Mucosa of stomach (tissue), 1 donor: ENCODE data around the gene GCNT2.
"Not testable (repeated sequence)": the region's sequence is repeated elsewhere in the genome, so short reads cannot be mapped to it uniquely, and the experiment has no call there.

Experiments used
- H3K27me3 ChIP-seq: one replicate; pipeline ENCODE4 v1.7.0; 2013; ENCODE audit warnings: mild to moderate bottlenecking, low read length; ENCODE audit not compliant: control insufficient read depth, insufficient read depth
- H3K36me3 ChIP-seq: one replicate; pipeline ENCODE4 v1.7.0; 2013; ENCODE audit warnings: low read length; ENCODE audit not compliant: control insufficient read depth, insufficient read depth
- H3K4me1 ChIP-seq: one replicate; pipeline ENCODE4 v1.7.0; 2013; ENCODE audit warnings: mild to moderate bottlenecking, low read length; ENCODE audit not compliant: control insufficient read depth, insufficient read depth
- H3K4me3 ChIP-seq: one replicate; pipeline ENCODE4 v1.7.0; 2013; ENCODE audit warnings: low read length
- H3K9ac ChIP-seq: one replicate; pipeline ENCODE4 v1.7.0; 2013; ENCODE audit warnings: mild to moderate bottlenecking, low read length, moderate library complexity
- H3K9me3 ChIP-seq: one replicate; pipeline ENCODE4 v1.7.0; 2013; ENCODE audit warnings: mild to moderate bottlenecking, low read length, moderate library complexity; ENCODE audit not compliant: control insufficient read depth
- donor health status: Pancreatic carcinoma.

GCNT2 gene

DNA sequence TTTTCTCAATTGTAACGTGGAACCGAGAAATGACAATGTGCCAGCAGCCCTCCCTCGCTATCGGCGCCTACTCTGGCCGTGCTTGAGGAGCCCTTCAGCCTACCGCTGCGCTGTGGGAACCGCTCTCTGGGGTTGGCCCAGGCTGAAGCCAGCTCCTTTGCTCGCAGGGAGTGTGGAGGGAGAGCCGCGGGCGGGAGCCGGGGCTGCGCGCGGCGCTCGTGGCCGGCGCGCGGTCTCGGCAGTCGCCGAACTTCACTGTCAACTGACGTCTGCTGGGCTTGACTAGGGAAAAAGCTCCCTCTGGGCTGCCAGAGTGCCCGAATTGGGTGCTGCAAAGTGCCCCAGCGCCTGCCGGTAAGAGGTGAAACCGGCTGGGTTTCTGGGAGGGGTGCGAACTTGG is 29.7 kb upstream of the GCNT2 start:
- Histone ChIP-seq H3K4me3 (no peak overlapping the region), H3K9me3 (no peaks in the 10 kb centered on the region)

DNA sequence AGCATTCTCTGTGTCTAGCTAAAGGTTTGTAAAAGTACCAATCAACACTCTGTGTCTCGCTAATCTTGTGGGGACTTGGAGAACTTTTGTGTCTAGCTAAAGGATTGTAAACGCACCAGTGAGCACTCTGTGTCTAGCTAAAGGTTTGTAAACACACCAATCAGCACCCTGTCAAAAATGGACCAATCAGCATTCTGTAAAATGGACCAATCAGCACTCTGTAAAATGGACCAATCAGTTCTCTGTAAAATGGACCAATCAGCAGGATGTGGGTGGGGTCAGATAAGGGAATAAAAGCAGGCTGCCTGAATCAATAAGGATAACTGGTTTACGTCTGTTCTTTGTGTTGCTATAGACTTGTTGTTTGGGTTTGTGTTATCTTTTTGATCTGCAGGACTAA is 29.2 kb upstream of the GCNT2 start:
- peaks cover 19% of the 10 kb centered on the region for H3K27me3 ChIP-seq
- not testable (repeated sequence) for H3K36me3 ChIP-seq, H3K4me3 ChIP-seq, H3K9me3 ChIP-seq, H3K9ac ChIP-seq, H3K4me1 ChIP-seq

More for the DNA sequence above, 29.7 kb upstream of the GCNT2 start:
- Histone ChIP-seq H3K9ac (no peak overlapping the region), H3K36me3 (no peaks in the 10 kb centered on the region), H3K4me1 (no peaks in the 10 kb centered on the region), H3K27me3 (peaks cover 15% of the 10 kb centered on the region)

DNA sequence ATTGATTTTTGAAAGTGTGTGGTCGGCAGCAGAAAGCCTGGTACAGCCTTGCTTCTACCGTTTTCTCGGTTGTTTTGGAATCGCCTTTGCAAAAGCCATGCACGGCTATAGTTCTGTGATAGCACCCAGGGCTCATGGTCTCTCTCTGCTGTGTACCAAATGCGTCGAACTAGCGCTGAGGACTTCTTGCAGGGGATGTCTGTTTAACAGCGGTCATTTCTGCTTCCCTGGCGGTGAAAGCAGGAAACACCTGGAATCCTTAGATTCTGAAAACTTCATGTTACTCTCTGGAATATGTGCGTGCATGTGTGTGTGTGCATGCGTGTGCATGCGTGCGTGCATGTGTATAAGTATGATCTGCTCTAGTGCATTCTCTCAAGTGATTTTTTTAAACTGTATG is 26.1 kb upstream of the GCNT2 start:
- H3K36me3 ChIP-seq, result no peaks in the 10 kb centered on the region
- peaks cover 23% of the 10 kb centered on the region for H3K27me3 ChIP-seq
- no peak overlapping the region for H3K9ac ChIP-seq
- H3K4me3 ChIP-seq, result no peak overlapping the region
- no peaks in the 10 kb centered on the region for H3K4me1 ChIP-seq
- no peaks in the 10 kb centered on the region for H3K9me3 ChIP-seq

DNA sequence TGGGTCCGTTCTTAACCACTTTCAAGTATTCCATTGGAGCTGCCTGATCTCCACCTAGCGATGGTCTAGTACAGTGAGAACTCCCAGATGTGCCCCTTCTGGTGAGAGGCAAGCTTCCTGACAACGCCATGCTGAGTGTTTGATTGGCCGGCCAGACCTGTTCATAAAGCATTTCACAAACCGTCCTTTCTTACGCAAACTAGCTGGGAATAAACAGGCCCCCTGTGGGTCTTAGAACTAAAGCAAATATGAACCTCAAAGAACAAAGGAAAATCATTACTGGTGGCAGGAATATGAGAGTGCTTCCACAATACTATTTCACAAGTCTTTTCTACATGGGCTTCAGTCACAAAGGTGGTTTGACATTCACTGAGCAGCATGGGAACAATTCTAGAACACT is 15.6 kb upstream of the GCNT2 start:
- H3K9me3 ChIP-seq, result no peaks in the 10 kb centered on the region
- peaks cover 19% of the 10 kb centered on the region for H3K27me3 ChIP-seq
- H3K4me1 ChIP-seq, result peaks cover 4% of the 10 kb centered on the region
- no peak overlapping the region for H3K4me3 ChIP-seq
- H3K9ac ChIP-seq, result no peak overlapping the region
- no peaks in the 10 kb centered on the region for H3K36me3 ChIP-seq

DNA sequence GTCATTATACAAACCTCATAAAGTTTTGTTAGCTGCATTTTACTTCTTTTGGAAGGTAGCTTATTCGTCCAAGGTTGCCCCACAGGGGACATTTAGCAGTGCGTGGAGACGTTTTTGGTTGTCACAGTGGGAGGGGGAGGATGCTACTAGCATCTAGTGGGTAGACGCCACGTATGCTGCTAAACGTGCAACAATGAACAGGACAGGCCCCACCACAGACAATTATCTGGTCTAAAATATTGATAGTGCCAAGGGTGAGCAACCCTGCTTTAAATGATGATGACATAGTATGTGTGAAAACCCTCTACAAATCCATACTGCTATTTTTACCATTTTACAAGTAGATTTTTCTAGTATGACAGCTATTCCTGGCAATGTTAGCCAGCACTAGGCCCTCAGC is 13.9 kb upstream of the GCNT2 start:
- peaks cover 19% of the 10 kb centered on the region for H3K27me3 ChIP-seq
- peaks cover 10% of the 10 kb centered on the region for H3K4me1 ChIP-seq
- H3K36me3 ChIP-seq, result no peaks in the 10 kb centered on the region
- H3K9ac ChIP-seq, result no peak overlapping the region
- H3K9me3 ChIP-seq, result no peaks in the 10 kb centered on the region
- no peak overlapping the region for H3K4me3 ChIP-seq

DNA sequence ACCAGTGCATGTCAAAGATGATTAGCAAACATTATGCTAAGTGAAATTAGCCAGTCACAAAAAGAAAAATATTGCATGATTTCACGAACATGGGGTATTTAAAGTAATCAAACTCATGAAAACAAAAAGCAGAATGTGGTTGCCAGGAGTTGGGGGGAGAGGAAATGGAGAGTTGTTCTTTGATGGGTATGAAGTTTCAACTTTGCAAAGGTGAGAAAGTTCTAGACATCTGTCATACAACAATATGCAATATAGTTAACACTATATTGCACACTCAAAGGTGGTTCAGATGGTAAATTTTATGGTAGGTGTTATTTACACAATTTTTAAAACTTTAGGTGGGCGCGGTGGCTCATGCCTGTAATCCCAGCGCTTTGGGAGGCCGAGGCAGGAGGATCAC is 13.4 kb upstream of the GCNT2 start:
- H3K4me3 ChIP-seq, result no peak overlapping the region
- no peaks in the 10 kb centered on the region for H3K9me3 ChIP-seq
- peaks cover 10% of the 10 kb centered on the region for H3K4me1 ChIP-seq
- no peak overlapping the region for H3K9ac ChIP-seq
- H3K36me3 ChIP-seq, result no peaks in the 10 kb centered on the region
- H3K27me3 ChIP-seq, result peaks cover 14% of the 10 kb centered on the region

DNA sequence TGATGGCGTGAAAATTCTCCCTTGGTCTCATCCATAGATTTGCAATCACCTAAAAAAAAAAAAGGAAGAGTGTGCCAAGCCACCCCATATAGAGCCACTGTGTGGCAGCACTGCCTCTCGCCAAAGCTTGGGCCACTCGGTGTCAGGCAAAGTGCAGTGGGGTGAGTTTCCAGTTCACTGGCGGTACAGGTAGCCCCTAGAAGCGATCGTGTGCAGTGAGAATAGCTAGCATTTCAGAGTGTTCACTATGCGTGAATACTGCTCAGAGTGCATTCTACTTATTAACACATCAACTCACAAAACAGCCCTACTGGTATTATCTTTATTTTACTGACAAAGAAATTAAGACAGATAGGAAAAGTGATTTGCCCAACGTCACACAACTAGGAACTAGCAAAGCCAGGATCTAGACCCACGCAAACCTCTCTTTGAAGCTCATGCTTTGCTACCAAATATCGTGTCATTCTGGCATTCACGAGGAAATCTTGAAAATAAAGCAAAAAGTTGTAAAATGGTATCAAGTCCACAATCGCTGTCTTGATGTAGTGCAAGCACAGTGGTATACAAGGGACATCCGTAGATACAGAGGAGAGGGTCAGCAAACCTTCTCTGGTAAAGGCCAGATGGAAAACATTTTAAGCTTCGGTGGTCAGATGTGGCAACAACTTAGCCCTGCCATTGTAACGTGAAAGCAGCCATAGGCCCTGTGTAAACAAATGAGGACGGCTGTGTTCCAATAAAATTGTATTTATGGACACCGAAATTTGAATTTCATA is 10.4 kb upstream of the GCNT2 start:
- H3K9ac ChIP-seq, result no peak overlapping the region
- peaks cover 10% of the 10 kb centered on the region for H3K4me1 ChIP-seq
- peaks cover 8% of the 10 kb centered on the region for H3K27me3 ChIP-seq
- H3K9me3 ChIP-seq, result no peaks in the 10 kb centered on the region
- H3K4me3 ChIP-seq, result peak overlapping the region; percentile 17
- no peaks in the 10 kb centered on the region for H3K36me3 ChIP-seq

DNA sequence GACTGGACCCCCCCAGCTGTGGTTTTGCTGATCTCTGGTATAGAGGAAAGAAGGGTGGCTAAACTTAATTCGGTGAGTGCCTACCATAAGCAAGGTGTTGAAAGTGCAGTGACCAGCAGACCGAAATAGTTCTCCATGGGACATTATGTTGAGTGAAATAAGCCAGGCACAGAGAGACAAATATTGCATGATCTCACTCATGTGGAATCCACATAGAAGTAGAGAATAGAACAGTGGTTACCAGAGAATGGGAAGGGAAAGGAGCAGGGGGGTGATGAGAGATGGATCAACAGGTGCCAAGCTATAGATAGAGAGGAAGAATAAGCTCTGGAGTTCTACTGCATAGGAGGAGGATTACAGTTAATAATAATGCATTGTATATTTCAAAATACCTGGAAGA is 9.7 kb upstream of the GCNT2 start:
- Histone ChIP-seq H3K9ac (no peak overlapping the region), H3K36me3 (no peaks in the 10 kb centered on the region), H3K4me3 (no peak overlapping the region), H3K9me3 (no peaks in the 10 kb centered on the region), H3K4me1 (peaks cover 10% of the 10 kb centered on the region), H3K27me3 (peaks cover 8% of the 10 kb centered on the region)

DNA sequence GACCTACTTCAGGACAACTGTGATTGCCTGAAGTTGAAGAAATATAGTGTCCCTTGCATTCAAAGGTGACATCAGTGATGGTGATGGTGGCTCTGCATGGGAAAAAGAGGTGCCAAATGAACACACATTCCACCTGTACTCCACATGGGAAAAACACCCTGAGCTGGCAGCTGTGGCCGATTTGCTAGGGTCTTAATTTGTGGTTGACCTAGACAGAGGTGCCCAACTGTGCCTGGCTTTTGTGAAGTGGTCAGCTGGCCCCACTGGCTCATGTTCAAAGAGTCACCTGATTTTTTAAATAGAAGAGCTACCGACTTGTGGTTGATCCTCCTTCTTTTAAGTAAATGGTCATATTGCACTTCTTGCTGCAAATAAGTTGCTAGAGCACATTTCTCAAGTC is 7.6 kb upstream of the GCNT2 start:
- Histone ChIP-seq H3K4me3 (no peak overlapping the region), H3K9ac (no peak overlapping the region), H3K36me3 (no peaks in the 10 kb centered on the region), H3K9me3 (no peaks in the 10 kb centered on the region), H3K27me3 (peaks cover 3% of the 10 kb centered on the region), H3K4me1 (peaks cover 10% of the 10 kb centered on the region)

DNA sequence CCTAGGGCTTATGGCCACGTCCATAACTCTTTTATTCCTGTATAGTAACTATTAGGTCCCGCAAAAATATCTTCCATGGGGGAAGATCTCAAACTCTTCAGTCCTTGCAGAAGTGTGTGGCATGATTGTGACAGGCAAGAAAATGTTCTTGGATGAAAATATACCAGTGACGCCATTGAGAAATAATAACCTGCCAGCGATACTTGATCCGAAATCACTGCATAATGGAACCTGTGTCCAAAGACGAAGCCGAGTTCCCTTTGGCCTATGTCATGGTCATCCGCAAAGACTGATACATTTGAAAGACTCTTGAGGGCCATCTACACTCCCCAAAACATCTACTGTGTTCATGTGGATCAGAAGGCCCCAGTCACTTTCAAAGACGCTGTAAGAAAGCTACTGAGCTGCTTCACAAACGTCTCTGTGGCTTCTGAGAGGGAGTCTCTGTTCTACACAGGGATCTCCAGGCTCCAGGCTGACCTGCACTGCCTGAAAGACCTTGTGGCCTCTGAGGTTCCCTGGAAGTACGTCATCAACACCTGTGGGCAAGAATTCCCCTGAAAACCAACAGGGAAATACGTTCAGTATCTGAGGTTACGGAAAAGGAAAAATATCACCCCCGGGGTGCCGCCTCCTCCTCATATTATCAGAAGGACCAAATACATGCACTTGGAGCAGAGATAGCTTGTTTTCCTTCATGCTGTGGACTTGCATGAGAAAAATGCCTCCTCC is 6.9 kb upstream of the GCNT2 start:
- Histone ChIP-seq H3K27me3 (peaks cover 3% of the 10 kb centered on the region), H3K9ac (no peak overlapping the region), H3K4me3 (no peak overlapping the region), H3K4me1 (peaks cover 10% of the 10 kb centered on the region), H3K9me3 (no peaks in the 10 kb centered on the region), H3K36me3 (no peaks in the 10 kb centered on the region)

DNA sequence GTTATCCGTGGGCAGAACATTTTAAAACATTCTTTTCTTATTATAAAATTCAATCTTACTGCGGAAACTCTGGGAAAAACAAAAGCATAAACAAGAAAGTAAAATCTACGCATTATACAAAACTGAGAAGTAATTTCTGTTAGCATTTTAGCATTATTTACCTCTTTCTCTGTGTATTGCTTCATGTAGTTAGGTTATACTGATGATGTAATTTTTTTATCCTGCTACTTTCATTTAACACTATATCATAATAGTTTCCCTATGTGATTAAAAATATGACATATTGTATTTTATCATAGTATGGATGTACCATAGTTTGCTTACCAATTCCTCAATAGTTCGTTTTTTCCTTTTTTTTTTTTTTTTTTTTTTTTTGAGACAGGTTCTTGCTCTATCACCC is 4.2 kb upstream of the GCNT2 start:
- H3K4me1 ChIP-seq, result peaks cover 18% of the 10 kb centered on the region
- no peaks in the 10 kb centered on the region for H3K27me3 ChIP-seq
- H3K36me3 ChIP-seq, result no peaks in the 10 kb centered on the region
- H3K9ac ChIP-seq, result no peak overlapping the region
- H3K9me3 ChIP-seq, result no peaks in the 10 kb centered on the region
- H3K4me3 ChIP-seq, result no peak overlapping the region

DNA sequence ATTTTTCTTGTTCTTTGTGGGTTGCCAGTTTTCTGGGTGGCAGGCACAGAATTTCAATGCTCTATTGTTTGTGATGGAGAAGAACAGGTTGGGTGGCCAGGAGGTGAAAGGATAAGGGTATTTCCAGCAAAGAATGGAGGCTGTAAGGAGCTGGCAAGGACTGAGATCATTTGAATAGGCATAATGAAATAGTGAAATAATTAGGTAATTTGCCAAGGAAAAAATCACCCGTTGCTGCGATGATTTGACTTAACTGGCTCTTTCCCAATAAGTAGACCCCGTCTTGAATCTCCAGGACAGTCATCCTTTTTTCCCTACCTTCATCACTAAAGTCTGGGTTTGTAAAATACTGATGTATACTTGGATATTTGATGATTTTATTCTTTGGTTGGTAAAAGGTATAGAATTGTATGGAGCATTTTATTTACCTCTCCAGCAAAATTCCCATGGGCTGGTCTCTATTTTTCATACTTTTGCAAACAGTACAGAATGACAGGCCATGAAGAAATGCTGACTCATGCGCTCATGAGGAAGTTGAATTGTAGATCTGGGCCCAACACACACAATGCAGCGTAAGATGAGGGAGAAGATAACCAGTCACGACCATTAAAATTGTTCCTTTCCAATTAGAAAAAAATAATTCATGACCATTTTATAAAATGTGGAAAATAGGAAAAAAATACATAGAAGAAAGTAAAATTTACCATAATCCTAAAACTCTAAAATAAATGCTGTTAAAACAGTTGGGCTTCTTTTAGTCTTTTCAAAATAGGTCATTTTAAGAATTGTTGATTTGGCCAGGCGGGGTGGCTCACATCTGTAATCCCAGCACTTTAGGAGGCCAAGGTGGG is 2.4 kb upstream of the GCNT2 start:
- no peaks in the 10 kb centered on the region for H3K27me3 ChIP-seq
- H3K9me3 ChIP-seq, result no peaks in the 10 kb centered on the region
- no peak overlapping the region for H3K4me3 ChIP-seq
- H3K9ac ChIP-seq, result no peak overlapping the region
- H3K36me3 ChIP-seq, result no peaks in the 10 kb centered on the region
- H3K4me1 ChIP-seq, result peaks cover 34% of the 10 kb centered on the region
